C4-2B (cell line): Measurements from ENCODE around the gene DAB2.

Experiments used
- ZFX ChIP-seq: fragments of 450-650 bp; IDR thresholded peaks from 2 replicates; pipeline ENCODE4 v1.6.1; 2017
- TF ChIP-seq, protein P1 (sequence below): fragments of 450-650 bp; conservative IDR thresholded peaks from 2 replicates; pipeline ENCODE4 v1.5.1; 2017; ENCODE audit warnings: mild to moderate bottlenecking

DNA sequence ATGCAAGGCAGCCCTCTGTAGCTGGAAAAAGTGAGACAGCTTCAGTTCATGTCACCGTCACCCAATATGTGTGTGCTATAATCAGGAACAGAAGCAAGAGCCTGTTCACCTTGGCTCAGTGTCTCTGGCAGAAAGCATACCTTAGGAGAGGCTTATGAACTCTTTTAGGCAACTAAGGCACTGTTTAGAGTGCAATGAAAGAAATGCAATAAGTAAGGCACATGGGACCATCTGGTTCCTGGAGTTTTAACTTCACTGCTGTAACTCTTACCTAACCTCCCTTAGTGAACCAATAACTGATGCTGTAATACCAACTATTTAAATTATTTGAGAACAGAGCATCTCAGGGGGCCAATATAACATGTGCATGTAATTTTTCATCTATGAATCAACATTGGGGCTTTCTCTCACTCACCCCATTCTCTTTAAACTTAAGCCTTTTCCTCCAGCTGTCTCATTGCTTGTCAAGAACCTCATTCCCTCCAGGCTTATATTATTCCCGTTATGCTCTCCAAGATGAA is 92.9 kb downstream of the DAB2 start:
- TF ChIP-seq, protein P1, sequence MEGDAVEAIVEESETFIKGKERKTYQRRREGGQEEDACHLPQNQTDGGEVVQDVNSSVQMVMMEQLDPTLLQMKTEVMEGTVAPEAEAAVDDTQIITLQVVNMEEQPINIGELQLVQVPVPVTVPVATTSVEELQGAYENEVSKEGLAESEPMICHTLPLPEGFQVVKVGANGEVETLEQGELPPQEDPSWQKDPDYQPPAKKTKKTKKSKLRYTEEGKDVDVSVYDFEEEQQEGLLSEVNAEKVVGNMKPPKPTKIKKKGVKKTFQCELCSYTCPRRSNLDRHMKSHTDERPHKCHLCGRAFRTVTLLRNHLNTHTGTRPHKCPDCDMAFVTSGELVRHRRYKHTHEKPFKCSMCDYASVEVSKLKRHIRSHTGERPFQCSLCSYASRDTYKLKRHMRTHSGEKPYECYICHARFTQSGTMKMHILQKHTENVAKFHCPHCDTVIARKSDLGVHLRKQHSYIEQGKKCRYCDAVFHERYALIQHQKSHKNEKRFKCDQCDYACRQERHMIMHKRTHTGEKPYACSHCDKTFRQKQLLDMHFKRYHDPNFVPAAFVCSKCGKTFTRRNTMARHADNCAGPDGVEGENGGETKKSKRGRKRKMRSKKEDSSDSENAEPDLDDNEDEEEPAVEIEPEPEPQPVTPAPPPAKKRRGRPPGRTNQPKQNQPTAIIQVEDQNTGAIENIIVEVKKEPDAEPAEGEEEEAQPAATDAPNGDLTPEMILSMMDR, result no peak
- TF ChIP-seq ZFX, result no peak
